Measurements from ENCODE around the gene ASIC3.

The ASIC3 gene

GRCh38 chr7:151000897-151001495 lies 47.3 kb upstream of the ASIC3 start:
- H3K27me3 ChIP-seq (replicated peaks; ENCODE audit: insufficient read depth, low read length), result peaks cover 15% of the 10 kb centered on the region
- no peak for TF ChIP-seq CTCF (IDR thresholded peaks at IDR 0.05; ENCODE audit: low read length)
- no peak for TF ChIP-seq EZH2 (optimal IDR thresholded peaks at IDR 0.05; ENCODE audit: low read depth, low read length)
- TF ChIP-seq EZH2phosphoT487 (IDR thresholded peaks at IDR 0.05; ENCODE audit: low read length), result no peak

GRCh38 chr7:151001546-151001945 lies 46.8 kb upstream of the ASIC3 start:
- TF ChIP-seq EZH2 (optimal IDR thresholded peaks at IDR 0.05; ENCODE audit: low read depth, low read length) (no peak), CTCF (IDR thresholded peaks at IDR 0.05; ENCODE audit: low read length) (no peak), EZH2phosphoT487 (IDR thresholded peaks at IDR 0.05; ENCODE audit: low read length) (no peak)
- Histone ChIP-seq H3K4me3 (ENCODE audit: low read length) (no peak overlapping the region), H3K27ac (ENCODE audit: low read length) (no peak overlapping the region), H3K36me3 (replicated peaks; ENCODE audit: insufficient read depth, low read length) (no peaks in the 10 kb centered on the region), H3F3A (ENCODE audit: insufficient read depth, low read length) (no peaks in the 10 kb centered on the region), H3K27me3 (replicated peaks; ENCODE audit: insufficient read depth, low read length) (peaks cover 15% of the 10 kb centered on the region), H3K79me2 (ENCODE audit: low read length) (no peaks in the 10 kb centered on the region), H3K9me2 (replicated peaks; ENCODE audit: insufficient read depth, low read length) (no peaks in the 10 kb centered on the region), H3K9me3 (replicated peaks; ENCODE audit: insufficient read depth, low read length) (no peaks in the 10 kb centered on the region), H3K4me2 (ENCODE audit: low read depth, low read length) (no peak overlapping the region), H4K20me1 (ENCODE audit: insufficient read depth, low read length) (no peaks in the 10 kb centered on the region), H3K4me1 (ENCODE audit: low read length) (no peaks in the 10 kb centered on the region), H3K9ac (ENCODE audit: low read length) (no peak overlapping the region), H2AFZ (ENCODE audit: low read length) (no peak overlapping the region)
- DNase-seq, result no peak

More at GRCh38 chr7:151000897-151001495, 47.3 kb upstream of the ASIC3 start:
- DNase-seq, result no peak
- H3K4me2 ChIP-seq (ENCODE audit: low read depth, low read length), result no peak overlapping the region
- H3K9me2 ChIP-seq (replicated peaks; ENCODE audit: insufficient read depth, low read length), result no peaks in the 10 kb centered on the region
- no peaks in the 10 kb centered on the region for H3K4me1 ChIP-seq (ENCODE audit: low read length)
- H3K36me3 ChIP-seq (replicated peaks; ENCODE audit: insufficient read depth, low read length), result no peaks in the 10 kb centered on the region
- no peaks in the 10 kb centered on the region for H3K9me3 ChIP-seq (replicated peaks; ENCODE audit: insufficient read depth, low read length)
- H2AFZ ChIP-seq (ENCODE audit: low read length), result no peak overlapping the region
- no peaks in the 10 kb centered on the region for H3F3A ChIP-seq (ENCODE audit: insufficient read depth, low read length)
- H3K79me2 ChIP-seq (ENCODE audit: low read length), result no peaks in the 10 kb centered on the region
- H3K27ac ChIP-seq (ENCODE audit: low read length), result no peak overlapping the region
- H4K20me1 ChIP-seq (ENCODE audit: insufficient read depth, low read length), result no peaks in the 10 kb centered on the region
- H3K9ac ChIP-seq (ENCODE audit: low read length), result no peak overlapping the region
- H3K4me3 ChIP-seq (ENCODE audit: low read length), result no peak overlapping the region

- Histone ChIP-seq H2AFZ (ENCODE audit: low read length) (no peak overlapping the region), H3K4me1 (ENCODE audit: low read length) (no peaks in the 10 kb centered on the region), H3K4me3 (ENCODE audit: low read length) (no peak overlapping the region), H3F3A (ENCODE audit: insufficient read depth, low read length) (no peaks in the 10 kb centered on the region), H3K27ac (ENCODE audit: low read length) (no peak overlapping the region), H3K4me2 (ENCODE audit: low read depth, low read length) (no peak overlapping the region), H3K9me2 (replicated peaks; ENCODE audit: insufficient read depth, low read length) (no peaks in the 10 kb centered on the region), H3K79me2 (ENCODE audit: low read length) (no peaks in the 10 kb centered on the region), H3K9me3 (replicated peaks; ENCODE audit: insufficient read depth, low read length) (no peaks in the 10 kb centered on the region), H3K9ac (ENCODE audit: low read length) (no peak overlapping the region), H3K27me3 (replicated peaks; ENCODE audit: insufficient read depth, low read length) (0 out of 2 replicates have a peak, but pooled peaks cover 3% of the 10 kb centered on the region), H4K20me1 (ENCODE audit: insufficient read depth, low read length) (no peaks in the 10 kb centered on the region), H3K36me3 (replicated peaks; ENCODE audit: insufficient read depth, low read length) (no peaks in the 10 kb centered on the region)
- TF ChIP-seq EZH2 (optimal IDR thresholded peaks at IDR 0.05; ENCODE audit: low read depth, low read length), result no peak
- DNase-seq, result no peak
These were observed 44.8 kb upstream of the ASIC3 start for GRCh38 chr7:151003572-151003971.

- no peaks in the 10 kb centered on the region for H3K36me3 ChIP-seq (replicated peaks; ENCODE audit: insufficient read depth, low read length)
- no peak overlapping the region for H3K9ac ChIP-seq (ENCODE audit: low read length)
- H3F3A ChIP-seq (ENCODE audit: insufficient read depth, low read length), result no peaks in the 10 kb centered on the region
- H3K9me2 ChIP-seq (replicated peaks; ENCODE audit: insufficient read depth, low read length), result no peaks in the 10 kb centered on the region
- DNase-seq, result no peak
- H3K27ac ChIP-seq (ENCODE audit: low read length), result no peak overlapping the region
- H3K4me3 ChIP-seq (ENCODE audit: low read length), result no peak overlapping the region
- no peaks in the 10 kb centered on the region for H4K20me1 ChIP-seq (ENCODE audit: insufficient read depth, low read length)
- no peaks in the 10 kb centered on the region for H3K79me2 ChIP-seq (ENCODE audit: low read length)
- H3K27me3 ChIP-seq (replicated peaks; ENCODE audit: insufficient read depth, low read length), result no peaks in the 10 kb centered on the region
- TF ChIP-seq CTCF (IDR thresholded peaks at IDR 0.05; ENCODE audit: low read length) (no peak), EZH2phosphoT487 (IDR thresholded peaks at IDR 0.05; ENCODE audit: low read length) (no peak), EZH2 (optimal IDR thresholded peaks at IDR 0.05; ENCODE audit: low read depth, low read length) (no peak)
- H3K9me3 ChIP-seq (replicated peaks; ENCODE audit: insufficient read depth, low read length), result no peaks in the 10 kb centered on the region
- H3K4me2 ChIP-seq (ENCODE audit: low read depth, low read length), result no peak overlapping the region
- H2AFZ ChIP-seq (ENCODE audit: low read length), result no peak overlapping the region
- no peaks in the 10 kb centered on the region for H3K4me1 ChIP-seq (ENCODE audit: low read length)
These were observed 42.8 kb upstream of the ASIC3 start for GRCh38 chr7:151005566-151005965.

Measured in MM.1S (cell line).